Activated naive CD4-positive, alpha-beta T cell treated with anti-CD3 and anti-CD28 coated beads, Interleukin-2, amount 50 U/mL, for 24 hours (primary cell): ENCODE measurements around the gene DSTYK.

Experiments used
- H3K27ac Mint-ChIP-seq: one replicate; pipeline ENCODE4 v1.8.0; 2021; ENCODE audit warnings: mild to moderate bottlenecking, mixed read lengths
- H3K27me3 Mint-ChIP-seq: one replicate; pipeline ENCODE4 v1.8.0; 2021; ENCODE audit warnings: mixed read lengths
- H3K36me3 Mint-ChIP-seq: one replicate; pipeline ENCODE4 v1.8.0; 2021; ENCODE audit warnings: mixed read lengths
- H3K4me1 Mint-ChIP-seq: one replicate; pipeline ENCODE4 v1.8.0; 2021; ENCODE audit warnings: mixed read lengths
- H3K4me3 Mint-ChIP-seq: one replicate; pipeline ENCODE4 v1.8.0; 2021; ENCODE audit warnings: mild to moderate bottlenecking, mixed read lengths
- H3K9me3 Mint-ChIP-seq: one replicate; pipeline ENCODE4 v1.8.0; 2021; ENCODE audit warnings: mixed read lengths

Gene DSTYK

DNA sequence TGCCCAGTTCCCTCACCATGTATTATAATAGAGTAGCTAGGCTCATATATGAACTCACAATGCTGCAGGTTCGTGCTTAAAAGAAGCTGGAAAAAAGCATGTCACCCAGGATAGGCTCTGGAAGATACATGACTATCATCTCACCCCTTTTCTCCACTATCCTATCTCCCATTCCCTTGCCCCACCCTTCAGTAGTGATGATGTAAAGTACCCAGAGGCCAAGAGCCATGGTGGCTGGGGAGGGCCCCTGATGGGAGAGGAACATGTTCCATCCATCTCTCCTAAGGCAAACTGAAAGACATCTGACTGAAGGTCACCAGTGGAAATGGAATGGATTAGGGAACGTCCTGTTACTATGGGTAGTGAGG, 69.4 kb downstream of the DSTYK start:
- Mint-ChIP-seq H3K9me3 (no peaks in the 10 kb centered on the region), H3K27ac (no peak overlapping the region), H3K4me3 (no peak overlapping the region), H3K27me3 (no peaks in the 10 kb centered on the region), H3K36me3 (no peaks in the 10 kb centered on the region), H3K4me1 (peaks cover 12% of the 10 kb centered on the region)

- H3K9me3 Mint-ChIP-seq, result no peaks in the 10 kb centered on the region
Measured at GRCh38 chr1:205141236-205142101, 70.0 kb downstream of the DSTYK start.

GRCh38 chr1:205140113-205140512, 71.4 kb downstream of the DSTYK start:
- H3K27me3 Mint-ChIP-seq, result no peaks in the 10 kb centered on the region
- peaks cover 12% of the 10 kb centered on the region for H3K4me1 Mint-ChIP-seq
- no peaks in the 10 kb centered on the region for H3K36me3 Mint-ChIP-seq
- H3K27ac Mint-ChIP-seq, result no peak overlapping the region
- H3K4me3 Mint-ChIP-seq, result no peak overlapping the region
- no peaks in the 10 kb centered on the region for H3K9me3 Mint-ChIP-seq

More at GRCh38 chr1:205141236-205142101, 70.0 kb downstream of the DSTYK start:
- Mint-ChIP-seq H3K27ac (no peak overlapping the region), H3K4me3 (no peak overlapping the region), H3K36me3 (no peaks in the 10 kb centered on the region), H3K4me1 (peaks cover 12% of the 10 kb centered on the region), H3K27me3 (no peaks in the 10 kb centered on the region)

DNA sequence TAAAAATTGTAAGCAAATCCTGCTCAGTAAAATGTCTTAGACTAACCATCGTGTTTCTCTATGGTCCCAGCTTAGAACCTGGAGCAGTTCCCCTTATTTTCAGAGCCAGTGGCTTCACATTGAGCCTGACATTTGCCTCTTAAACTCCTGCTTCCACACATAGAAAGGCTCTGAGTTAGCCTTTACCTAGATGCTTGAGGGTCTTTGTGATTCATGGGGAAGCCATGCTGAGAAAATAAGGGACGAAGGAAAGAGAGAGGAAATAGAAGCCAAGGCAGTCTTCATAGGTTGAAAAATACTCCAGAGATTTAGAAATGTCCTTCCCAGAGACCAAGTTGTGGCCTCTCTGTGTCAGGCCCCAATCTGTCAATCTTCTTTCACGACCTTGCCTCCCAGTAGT, 73.6 kb downstream of the DSTYK start:
- no peaks in the 10 kb centered on the region for H3K27me3 Mint-ChIP-seq
- no peaks in the 10 kb centered on the region for H3K36me3 Mint-ChIP-seq
- H3K4me3 Mint-ChIP-seq, result no peak overlapping the region
- H3K9me3 Mint-ChIP-seq, result no peaks in the 10 kb centered on the region
- peaks cover 12% of the 10 kb centered on the region for H3K4me1 Mint-ChIP-seq
- no peak overlapping the region for H3K27ac Mint-ChIP-seq

DNA sequence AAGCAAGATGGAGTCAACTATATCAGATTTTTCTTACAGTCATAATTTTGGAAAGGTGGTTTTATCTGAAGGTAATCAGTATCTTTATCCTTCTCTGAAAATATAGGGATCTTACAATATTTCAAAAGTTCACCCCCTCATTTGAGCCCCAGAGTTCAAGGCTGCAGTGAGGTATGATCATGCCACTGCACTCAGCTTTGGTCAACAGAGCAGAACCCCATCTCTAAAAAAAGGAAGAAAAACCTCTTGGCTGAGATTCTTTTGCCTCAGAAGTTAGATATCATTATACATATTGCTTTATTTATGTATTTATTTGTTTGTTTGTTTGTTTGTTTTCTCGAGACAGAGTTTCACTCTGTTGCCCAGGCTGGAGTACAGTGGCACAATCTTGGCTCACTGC, 78.2 kb downstream of the DSTYK start:
- no peaks in the 10 kb centered on the region for H3K27me3 Mint-ChIP-seq

DNA sequence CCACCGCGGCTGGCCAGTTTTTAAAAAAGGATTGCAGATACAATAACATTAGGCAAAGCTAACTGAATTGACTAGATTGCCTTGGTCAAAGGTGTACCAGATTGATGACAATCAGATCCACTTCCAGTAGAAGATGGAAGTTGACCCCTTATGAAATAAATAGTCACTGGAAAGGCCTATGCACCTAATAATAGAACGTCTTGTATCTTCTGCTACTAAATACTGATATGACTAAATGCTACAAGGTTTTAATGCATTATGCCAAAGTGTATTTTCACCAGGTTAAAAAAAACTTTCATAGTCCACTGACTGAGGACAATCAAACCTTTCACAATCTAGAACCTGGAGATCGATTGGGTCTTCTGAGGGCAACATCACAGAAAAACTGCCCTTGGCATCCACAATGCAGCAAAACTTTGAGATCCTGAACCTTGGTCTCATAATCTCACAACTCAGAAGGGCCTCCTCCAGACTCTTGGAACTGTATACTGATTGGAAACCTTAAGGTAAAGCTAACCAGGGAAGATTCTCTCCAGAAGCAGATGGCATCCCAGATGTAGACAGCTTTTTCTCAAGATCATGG, 82.0 kb downstream of the DSTYK start:
- no peaks in the 10 kb centered on the region for H3K9me3 Mint-ChIP-seq
- no peak overlapping the region for H3K4me3 Mint-ChIP-seq
- H3K27ac Mint-ChIP-seq, result no peak overlapping the region
- no peaks in the 10 kb centered on the region for H3K4me1 Mint-ChIP-seq
- no peaks in the 10 kb centered on the region for H3K36me3 Mint-ChIP-seq
- H3K27me3 Mint-ChIP-seq, result no peaks in the 10 kb centered on the region

More for the DNA sequence above, 78.2 kb downstream of the DSTYK start:
- Mint-ChIP-seq H3K9me3 (no peaks in the 10 kb centered on the region), H3K4me1 (no peaks in the 10 kb centered on the region), H3K27ac (no peak overlapping the region), H3K4me3 (no peak overlapping the region), H3K36me3 (no peaks in the 10 kb centered on the region)

- peaks cover 3% of the 10 kb centered on the region for H3K4me1 Mint-ChIP-seq
- H3K9me3 Mint-ChIP-seq, result no peaks in the 10 kb centered on the region
- no peaks in the 10 kb centered on the region for H3K36me3 Mint-ChIP-seq
- no peak overlapping the region for H3K4me3 Mint-ChIP-seq
- no peak overlapping the region for H3K27ac Mint-ChIP-seq
- no peaks in the 10 kb centered on the region for H3K27me3 Mint-ChIP-seq
Measured at GRCh38 chr1:205128050-205128449, 83.5 kb downstream of the DSTYK start.

DNA sequence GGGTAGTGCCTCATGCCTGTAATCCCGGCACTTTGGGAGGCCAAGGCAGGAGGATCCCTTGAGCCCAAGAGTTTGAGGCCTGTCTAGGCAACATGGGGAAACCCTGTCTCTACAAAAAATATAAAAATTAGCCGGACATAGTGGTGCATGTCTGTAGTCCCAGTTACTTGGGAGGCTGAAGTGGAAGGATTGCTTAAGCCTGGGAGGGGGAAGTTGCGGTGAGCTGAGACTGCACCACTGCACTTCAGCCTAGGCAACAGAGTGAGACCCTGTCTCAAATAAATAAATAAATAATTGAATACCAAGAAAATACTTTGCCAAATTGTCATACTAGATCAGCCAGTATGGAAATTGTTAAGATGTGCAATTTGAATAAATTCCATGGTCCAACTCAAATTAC, 83.9 kb downstream of the DSTYK start:
- peaks cover 7% of the 10 kb centered on the region for H3K4me1 Mint-ChIP-seq
- H3K27ac Mint-ChIP-seq, result no peak overlapping the region
- H3K36me3 Mint-ChIP-seq, result no peaks in the 10 kb centered on the region
- no peaks in the 10 kb centered on the region for H3K27me3 Mint-ChIP-seq
- H3K9me3 Mint-ChIP-seq, result no peaks in the 10 kb centered on the region
- no peak overlapping the region for H3K4me3 Mint-ChIP-seq

- no peak overlapping the region for H3K4me3 Mint-ChIP-seq
- no peaks in the 10 kb centered on the region for H3K27me3 Mint-ChIP-seq
- H3K9me3 Mint-ChIP-seq, result no peaks in the 10 kb centered on the region
- no peak overlapping the region for H3K27ac Mint-ChIP-seq
- peaks cover 2% of the 10 kb centered on the region for H3K36me3 Mint-ChIP-seq
- H3K4me1 Mint-ChIP-seq, result peaks cover 35% of the 10 kb centered on the region
Measured at GRCh38 chr1:205124726-205125125, 86.8 kb downstream of the DSTYK start.

- Mint-ChIP-seq H3K4me3 (peak overlapping the region; percentile 99), H3K27me3 (no peaks in the 10 kb centered on the region), H3K9me3 (no peaks in the 10 kb centered on the region), H3K36me3 (peaks cover 5% of the 10 kb centered on the region), H3K27ac (peak overlapping the region; percentile 100), H3K4me1 (peaks cover 48% of the 10 kb centered on the region)
Measured at GRCh38 chr1:205122489-205122882, 89.0 kb downstream of the DSTYK start.

DNA sequence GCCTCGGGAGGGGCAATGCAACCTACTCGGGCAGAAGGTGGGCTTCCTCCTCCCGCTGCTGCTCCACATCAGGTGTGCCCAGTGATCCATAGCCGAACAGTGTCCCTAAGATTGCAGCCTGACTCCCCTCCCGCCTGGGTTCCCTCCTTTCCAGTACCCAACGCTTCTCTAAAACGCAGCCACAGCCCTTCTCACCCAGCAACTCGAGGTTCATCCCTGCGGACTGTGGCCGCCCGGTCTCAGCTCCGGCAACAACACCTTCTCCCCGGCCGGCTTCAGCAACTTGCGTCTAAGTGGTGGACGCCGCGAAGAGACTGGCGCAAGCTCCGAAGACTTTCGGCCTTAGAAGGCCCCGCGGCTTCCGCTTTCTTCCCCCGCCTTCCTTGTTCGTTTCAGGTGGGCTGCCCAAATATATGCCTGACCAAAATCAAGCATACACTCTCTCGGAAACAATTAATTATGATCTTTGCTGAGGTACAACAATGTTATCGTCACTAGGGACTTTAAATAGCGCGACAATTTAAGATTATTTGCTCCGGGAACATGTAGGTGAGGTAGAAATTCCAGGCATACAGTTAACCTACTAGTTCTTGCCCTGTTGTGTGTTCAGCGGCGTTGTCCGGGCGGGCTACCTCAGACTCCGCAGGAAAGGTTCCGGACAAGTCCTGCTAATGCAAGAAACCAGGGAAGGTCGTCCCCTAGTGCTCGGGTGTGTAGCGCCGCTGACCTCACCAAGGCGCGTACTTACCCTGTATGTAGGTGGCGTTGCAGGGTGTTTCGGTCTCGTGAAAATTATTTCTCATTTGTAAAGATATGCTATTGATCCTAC, 89.6 kb downstream of the DSTYK start, which contains the start of gene RBBP5:
TSS of gene RBBP5 (minus strand) at position 319 of the 829 bp plus-strand sequence. CDS start at position 214, 105 bp downstream.
- H3K4me1 Mint-ChIP-seq, result peaks cover 48% of the 10 kb centered on the region
- H3K27me3 Mint-ChIP-seq, result no peaks in the 10 kb centered on the region
- peak within 1 kb of the TSS; percentile 100 for H3K27ac Mint-ChIP-seq
- no peaks in the 10 kb centered on the region for H3K9me3 Mint-ChIP-seq
- H3K4me3 Mint-ChIP-seq, result peak within 1 kb of the TSS; percentile 99
- peaks cover 5% of the 10 kb centered on the region for H3K36me3 Mint-ChIP-seq

- H3K4me3 Mint-ChIP-seq, result peak overlapping the region; percentile 23
- no peaks in the 10 kb centered on the region for H3K9me3 Mint-ChIP-seq
- H3K27ac Mint-ChIP-seq, result no peak overlapping the region
- H3K36me3 Mint-ChIP-seq, result peaks cover 5% of the 10 kb centered on the region
- H3K27me3 Mint-ChIP-seq, result no peaks in the 10 kb centered on the region
- H3K4me1 Mint-ChIP-seq, result peaks cover 60% of the 10 kb centered on the region
Measured at GRCh38 chr1:205118752-205119151, 92.8 kb downstream of the DSTYK start.

GRCh38 chr1:205111354-205111753, 100.1 kb downstream of the DSTYK start:
- Mint-ChIP-seq H3K36me3 (peaks cover 15% of the 10 kb centered on the region), H3K4me3 (no peak overlapping the region), H3K4me1 (peaks cover 17% of the 10 kb centered on the region), H3K9me3 (no peaks in the 10 kb centered on the region), H3K27me3 (no peaks in the 10 kb centered on the region), H3K27ac (peak overlapping the region; percentile 1)

GRCh38 chr1:205109711-205110110, 101.8 kb downstream of the DSTYK start:
- Mint-ChIP-seq H3K4me1 (peaks cover 10% of the 10 kb centered on the region), H3K36me3 (peaks cover 20% of the 10 kb centered on the region), H3K27ac (peak overlapping the region; percentile 59), H3K27me3 (no peaks in the 10 kb centered on the region), H3K4me3 (no peak overlapping the region), H3K9me3 (no peaks in the 10 kb centered on the region)

- Mint-ChIP-seq H3K27me3 (no peaks in the 10 kb centered on the region), H3K4me1 (peaks cover 10% of the 10 kb centered on the region), H3K36me3 (peaks cover 20% of the 10 kb centered on the region), H3K27ac (no peak overlapping the region), H3K4me3 (no peak overlapping the region), H3K9me3 (no peaks in the 10 kb centered on the region)
Measured at GRCh38 chr1:205109269-205109668, 102.2 kb downstream of the DSTYK start.

- H3K36me3 Mint-ChIP-seq, result peaks cover 21% of the 10 kb centered on the region
- H3K27me3 Mint-ChIP-seq, result no peaks in the 10 kb centered on the region
- H3K4me1 Mint-ChIP-seq, result peaks cover 10% of the 10 kb centered on the region
- H3K4me3 Mint-ChIP-seq, result no peak overlapping the region
- peak overlapping the region; percentile 73 for H3K27ac Mint-ChIP-seq
- H3K9me3 Mint-ChIP-seq, result no peaks in the 10 kb centered on the region
Measured at GRCh38 chr1:205108464-205108863, 103.0 kb downstream of the DSTYK start.
